Endodermal cell (in vitro differentiated cells): ENCODE measurements around the gene UBN1. TPM values are rescaled to one million over a fixed set of nuclear protein-coding genes. Genes with fewer than 3 reads are reported as not detected.

Experiments used
- DNase-seq: peaks from one replicate; pipeline ENCODE4 v3.0.0-alpha.2; 2017
- H3K27ac ChIP-seq: 2 replicates; pipeline ENCODE4 v1.5.1; 2013; ENCODE audit warnings: mild to moderate bottlenecking, low read depth, low read length, moderate library complexity
- H3K27me3 ChIP-seq: 2 replicates; pipeline ENCODE4 v1.6.1; 2013; ENCODE audit warnings: mild to moderate bottlenecking, low read length, moderate library complexity; ENCODE audit not compliant: insufficient read depth, control insufficient read depth, poor library complexity, severe bottlenecking
- H3K36me3 ChIP-seq: 2 replicates; pipeline ENCODE4 v1.7.0; 2013; ENCODE audit warnings: mild to moderate bottlenecking, low read length, moderate library complexity; ENCODE audit not compliant: control insufficient read depth, insufficient read depth
- H3K4me1 ChIP-seq: one replicate; pipeline ENCODE4 v1.7.0; 2013; ENCODE audit warnings: low read length; ENCODE audit not compliant: control insufficient read depth, insufficient read depth
- H3K4me3 ChIP-seq: 2 replicates; pipeline ENCODE4 v1.5.1; 2013; ENCODE audit warnings: mild to moderate bottlenecking, low read length, moderate library complexity
- H3K9ac ChIP-seq: 2 replicates; pipeline ENCODE4 v1.6.1; 2013; ENCODE audit warnings: mild to moderate bottlenecking, low read length, moderate library complexity; ENCODE audit not compliant: poor library complexity, severe bottlenecking; ENCODE audit errors: extremely low read depth
- H3K9me3 ChIP-seq: 2 replicates; pipeline ENCODE4 v1.6.1; 2013; ENCODE audit warnings: mild to moderate bottlenecking, low read length, moderate library complexity; ENCODE audit not compliant: control insufficient read depth
- H3K27ac Mint-ChIP-seq: 2 replicates; pipeline ENCODE4 v1.8.0; 2020; ENCODE audit warnings: mixed read lengths
- H3K27me3 Mint-ChIP-seq: 2 replicates; pipeline ENCODE4 v1.8.0; 2021; ENCODE audit warnings: mild to moderate bottlenecking, mixed read lengths; ENCODE audit not compliant: insufficient read depth
- H3K36me3 Mint-ChIP-seq: 2 replicates; pipeline ENCODE4 v1.8.0; 2020; ENCODE audit warnings: low read depth, mixed read lengths
- H3K4me1 Mint-ChIP-seq: 2 replicates; pipeline ENCODE4 v1.8.0; 2020; ENCODE audit warnings: mixed read lengths
- H3K4me3 Mint-ChIP-seq: 2 replicates; pipeline ENCODE4 v1.8.0; 2020; ENCODE audit warnings: mild to moderate bottlenecking, moderate library complexity, mixed read lengths
- H3K9me3 Mint-ChIP-seq: 2 replicates; pipeline ENCODE4 v1.8.0; 2020; ENCODE audit warnings: mild to moderate bottlenecking, mixed read lengths
- CTCF ChIP-seq: fragments of 200-600 bp; sonication (generic); conservative IDR thresholded peaks from 2 replicates; pipeline ENCODE4 v1.5.0; 2021; ENCODE audit warnings: antibody characterized with exemption, mild to moderate bottlenecking
- WGBS, 2 experiments: methylation state at CpG; one replicate each; pipeline versions ENCODE4 v1.1.5 to v1.1.7; 2013; ENCODE audit warnings: missing lambda C conversion rate in 2 of 2, mixed read lengths in 1 of 2; ENCODE audit not compliant: insufficient coverage in 1 of 2, insufficient read length in 1 of 2; 5-methylcytosine and 5-hydroxymethylcytosine counted together
- total RNA-seq, 2 donors: library from RNA; stranded (reverse); fragmentation: NEBNext Ultra II Directional in 1 of 2; extraction: Animal tissue kit (Norgen Biotek cat#: 25700) in 1 of 2; gene quantifications; 2 replicates in 1 of 2; 3 replicates in 1 of 2; pipeline ENCODE4 v1.2.1, GENCODE V29; 2021

UBN1 gene
- total RNA-seq, 2 donors from 2014 or later: 36.8 to 46.7 TPM

GRCh38 chr16:4918781-4919251 is 71.5 kb downstream of the UBN1 start:
- Mint-ChIP-seq H3K4me1 (peaks cover 5% of the 10 kb centered on the region), H3K27me3 (no peaks in the 10 kb centered on the region), H3K27ac (no peak overlapping the region), H3K36me3 (no peaks in the 10 kb centered on the region), H3K9me3 (no peaks in the 10 kb centered on the region), H3K4me3 (no peak overlapping the region)
- H3K27me3 ChIP-seq: no peaks in the 10 kb centered on the region
- 83 to 94% methylated on average over 5 to 13 of the region's 13 CpGs for WGBS, 2 experiments
- peak; percentile 63 for DNase-seq
- TF ChIP-seq CTCF: no peak
- no peak overlapping the region for H3K27ac ChIP-seq
- H3K4me1 ChIP-seq: peaks cover 1% of the 10 kb centered on the region
- H3K9ac ChIP-seq: no peak overlapping the region
- no peaks in the 10 kb centered on the region for H3K9me3 ChIP-seq
- no peaks in the 10 kb centered on the region for H3K36me3 ChIP-seq
- no peak overlapping the region for H3K4me3 ChIP-seq

GRCh38 chr16:4920826-4921225 is 73.5 kb downstream of the UBN1 start:
- no peak for TF ChIP-seq CTCF
- Mint-ChIP-seq H3K9me3 (no peaks in the 10 kb centered on the region), H3K27me3 (no peaks in the 10 kb centered on the region), H3K36me3 (no peaks in the 10 kb centered on the region), H3K27ac (no peak overlapping the region), H3K4me3 (no peak overlapping the region), H3K4me1 (peaks cover 13% of the 10 kb centered on the region)
- Histone ChIP-seq H3K27me3 (no peaks in the 10 kb centered on the region), H3K4me1 (peaks cover 6% of the 10 kb centered on the region), H3K4me3 (no peak overlapping the region), H3K27ac (no peak overlapping the region), H3K9ac (no peak overlapping the region), H3K36me3 (no peaks in the 10 kb centered on the region), H3K9me3 (no peaks in the 10 kb centered on the region)
- no peak for DNase-seq
- WGBS, 2 experiments: 93 to 96% methylated on average over 5 of the region's 5 CpGs

GRCh38 chr16:4922721-4923342 is 75.6 kb downstream of the UBN1 start:
- H3K4me3 Mint-ChIP-seq: no peak overlapping the region
- Histone ChIP-seq H3K4me3 (no peak overlapping the region), H3K9me3 (peaks cover 11% of the 10 kb centered on the region), H3K36me3 (peaks cover 10% of the 10 kb centered on the region), H3K4me1 (peaks cover 6% of the 10 kb centered on the region), H3K27me3 (no peaks in the 10 kb centered on the region), H3K27ac (no peak overlapping the region), H3K9ac (no peak overlapping the region)
- H3K27me3 Mint-ChIP-seq: no peaks in the 10 kb centered on the region
- peaks cover 16% of the 10 kb centered on the region for H3K36me3 Mint-ChIP-seq
- no peak overlapping the region for H3K27ac Mint-ChIP-seq
- peaks cover 13% of the 10 kb centered on the region for H3K4me1 Mint-ChIP-seq
- TF ChIP-seq CTCF: peak; percentile 22
- WGBS, 2 experiments: 92 to 95% methylated on average over 11 to 18 of the region's 18 CpGs
- peaks cover 14% of the 10 kb centered on the region for H3K9me3 Mint-ChIP-seq
- peak; percentile 56 for DNase-seq
